ENCODE data around the gene SRBD1. TPM values are rescaled to one million over a fixed set of nuclear protein-coding genes. Genes with fewer than 3 reads are reported as not detected.

SRBD1 gene
- total and polyA plus RNA-seq, 10 donors = 4.6 to 57.8 (median 25.8) TPM

DNA sequence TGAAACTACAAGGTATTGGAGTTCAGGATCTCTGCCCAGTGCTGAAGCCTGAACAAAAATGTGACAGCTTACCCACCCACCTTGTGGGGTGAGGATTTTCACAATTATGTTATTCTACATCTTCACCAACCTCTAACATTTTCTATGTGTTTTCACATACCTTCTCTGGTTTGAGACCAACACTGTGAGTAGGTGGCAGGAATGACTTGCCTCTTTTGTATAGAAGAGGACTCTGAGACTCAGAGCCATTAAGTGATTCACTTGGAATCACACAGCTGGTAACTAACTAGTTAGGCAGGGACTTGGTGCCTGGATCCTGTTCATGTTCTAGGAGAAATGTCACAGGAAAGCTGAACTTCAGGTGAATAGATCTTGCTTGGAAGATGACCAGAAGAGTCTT lies 14.8 kb upstream of the SRBD1 start:
- intact Hi-C loops (cut with DNase I; ENCODE audit: low total_unique reads) = no loop called here
- no peaks in the 10 kb centered on the region for H3K9me3 ChIP-seq
- no peaks in the 10 kb centered on the region for H3K27me3 ChIP-seq (replicated peaks in 1 of 7)
- DNase-seq = no peak
- H3K27ac ChIP-seq = no peak overlapping the region
- H3K36me3 ChIP-seq = no peaks in the 10 kb centered on the region
- H3K4me1 ChIP-seq = no peaks in the 10 kb centered on the region
- TF ChIP-seq POLR2AphosphoS5 (IDR thresholded peaks at IDR 0.05) = no peak
- TF ChIP-seq, protein P1, sequence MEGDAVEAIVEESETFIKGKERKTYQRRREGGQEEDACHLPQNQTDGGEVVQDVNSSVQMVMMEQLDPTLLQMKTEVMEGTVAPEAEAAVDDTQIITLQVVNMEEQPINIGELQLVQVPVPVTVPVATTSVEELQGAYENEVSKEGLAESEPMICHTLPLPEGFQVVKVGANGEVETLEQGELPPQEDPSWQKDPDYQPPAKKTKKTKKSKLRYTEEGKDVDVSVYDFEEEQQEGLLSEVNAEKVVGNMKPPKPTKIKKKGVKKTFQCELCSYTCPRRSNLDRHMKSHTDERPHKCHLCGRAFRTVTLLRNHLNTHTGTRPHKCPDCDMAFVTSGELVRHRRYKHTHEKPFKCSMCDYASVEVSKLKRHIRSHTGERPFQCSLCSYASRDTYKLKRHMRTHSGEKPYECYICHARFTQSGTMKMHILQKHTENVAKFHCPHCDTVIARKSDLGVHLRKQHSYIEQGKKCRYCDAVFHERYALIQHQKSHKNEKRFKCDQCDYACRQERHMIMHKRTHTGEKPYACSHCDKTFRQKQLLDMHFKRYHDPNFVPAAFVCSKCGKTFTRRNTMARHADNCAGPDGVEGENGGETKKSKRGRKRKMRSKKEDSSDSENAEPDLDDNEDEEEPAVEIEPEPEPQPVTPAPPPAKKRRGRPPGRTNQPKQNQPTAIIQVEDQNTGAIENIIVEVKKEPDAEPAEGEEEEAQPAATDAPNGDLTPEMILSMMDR (IDR thresholded peaks at IDR 0.05 in 8 of 11, conservative IDR thresholded peaks at IDR 0.05 in 3 of 11) = no peak
- no peak overlapping the region for H3K4me3 ChIP-seq

DNA sequence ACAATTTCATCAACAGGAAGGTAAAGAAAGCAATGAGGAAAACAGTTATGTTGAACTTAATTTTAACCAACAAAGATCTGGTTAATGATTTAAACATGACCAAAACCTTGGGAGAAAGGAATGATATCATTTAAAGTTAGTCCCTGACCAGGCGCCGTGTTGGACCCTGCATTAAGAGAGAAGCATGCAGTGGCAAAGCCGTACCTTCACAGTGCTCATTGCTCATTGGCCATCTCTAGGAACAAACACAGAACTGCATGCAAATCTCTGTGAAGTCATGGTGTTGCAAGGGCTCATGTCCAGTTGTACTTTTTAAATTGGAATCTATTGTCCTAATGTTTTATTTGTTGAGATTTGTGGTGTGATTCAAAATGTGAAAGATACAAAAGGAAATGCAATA lies 12.0 kb upstream of the SRBD1 start:
- no peaks in the 10 kb centered on the region for H3K4me1 ChIP-seq
- H3K4me3 ChIP-seq = no peak overlapping the region
- H3K36me3 ChIP-seq = no peaks in the 10 kb centered on the region
- intact Hi-C loops (cut with DNase I; ENCODE audit: low total_unique reads) = no loop called here
- WGBS, 5 donors = 85 to 91% (median 88%) methylated on average over 3 of the region's 3 CpGs
- no peaks in the 10 kb centered on the region for H3K9me3 ChIP-seq
- no peak overlapping the region for H3K27ac ChIP-seq
- TF ChIP-seq POLR2A (IDR thresholded peaks at IDR 0.05) (no peak), POLR2AphosphoS5 (IDR thresholded peaks at IDR 0.05) (no peak)
- TF ChIP-seq, protein P1 (IDR thresholded peaks at IDR 0.05 in 8 of 11, conservative IDR thresholded peaks at IDR 0.05 in 3 of 11) = no peak
- no peaks in the 10 kb centered on the region for H3K27me3 ChIP-seq (replicated peaks in 1 of 7)
- no peak for DNase-seq

DNA sequence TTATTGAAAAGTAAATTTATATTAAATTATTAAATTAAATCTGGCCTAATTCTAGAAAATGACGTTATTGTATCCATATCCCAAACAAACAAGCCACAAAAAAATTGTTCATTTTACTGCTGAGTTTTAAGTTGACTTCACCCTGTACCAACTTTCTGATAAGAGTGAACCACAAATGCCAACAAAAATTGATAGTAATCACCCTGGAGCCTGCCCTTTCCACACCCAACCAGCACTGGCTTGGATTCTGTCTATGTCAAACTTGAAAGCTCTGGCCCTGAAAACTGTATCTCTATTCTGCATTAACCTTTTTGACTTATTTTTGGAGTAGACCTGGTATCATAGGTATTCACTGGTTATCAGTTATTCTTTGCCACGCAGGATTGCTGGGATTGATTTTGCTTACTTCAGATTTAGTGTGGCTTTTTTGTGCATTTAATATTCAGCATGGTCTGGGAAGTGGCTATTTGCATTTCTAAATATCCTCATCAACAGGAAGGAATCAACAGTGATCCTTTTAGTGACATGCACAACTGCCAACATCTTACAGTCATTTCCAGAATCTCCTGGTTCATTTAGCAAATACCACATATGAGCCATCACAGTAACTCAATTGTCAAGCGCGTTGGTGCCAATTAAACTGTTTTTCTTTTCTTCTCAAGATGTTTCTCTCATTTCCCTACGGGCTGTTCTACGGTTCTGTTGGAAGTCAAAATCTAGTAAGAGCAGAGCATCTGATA lies 11.4 kb upstream of the SRBD1 start:
- WGBS, 5 donors = 82 to 94% (median 87%) methylated on average over 6 of the region's 6 CpGs
- Histone ChIP-seq H3K9me3 (no peaks in the 10 kb centered on the region), H3K27me3 (replicated peaks in 1 of 7) (no peaks in the 10 kb centered on the region), H3K27ac (no peak overlapping the region), H3K36me3 (no peaks in the 10 kb centered on the region), H3K4me3 (no peak overlapping the region), H3K4me1 (no peaks in the 10 kb centered on the region)
- no peak for DNase-seq
- TF ChIP-seq POLR2AphosphoS5 (IDR thresholded peaks at IDR 0.05) (no peak), POLR2A (IDR thresholded peaks at IDR 0.05) (no peak)
- TF ChIP-seq, protein P1 (IDR thresholded peaks at IDR 0.05 in 8 of 11, conservative IDR thresholded peaks at IDR 0.05 in 3 of 11) = no peak
- intact Hi-C loops (cut with DNase I; ENCODE audit: low total_unique reads) = no loop called here

DNA sequence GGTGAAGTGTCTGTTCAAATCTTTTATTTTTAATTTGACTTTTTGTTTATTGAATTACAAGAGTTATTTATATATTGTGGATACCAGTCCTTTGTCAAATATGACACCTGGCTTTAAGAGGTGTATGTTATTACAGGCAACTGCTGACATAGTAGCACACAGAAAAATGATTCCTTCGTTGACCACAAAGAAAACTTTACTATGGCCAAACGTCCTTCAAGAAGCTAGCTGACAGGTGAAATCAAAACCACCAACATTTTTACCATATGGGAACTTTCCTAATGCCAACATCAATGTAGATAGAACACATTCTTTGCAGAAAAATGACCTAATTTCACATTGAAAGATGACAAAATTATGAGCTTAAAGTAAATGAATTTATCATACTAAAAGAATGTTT lies 6.4 kb upstream of the SRBD1 start:
- Histone ChIP-seq H3K4me1 (no peaks in the 10 kb centered on the region), H3K4me3 (no peak overlapping the region), H3K27me3 (replicated peaks in 1 of 7) (no peaks in the 10 kb centered on the region), H3K36me3 (no peaks in the 10 kb centered on the region), H3K9me3 (no peaks in the 10 kb centered on the region), H3K27ac (no peak overlapping the region)
- TF ChIP-seq, protein P1 (IDR thresholded peaks at IDR 0.05 in 8 of 11, conservative IDR thresholded peaks at IDR 0.05 in 3 of 11) = no peak
- TF ChIP-seq POLR2AphosphoS5 (IDR thresholded peaks at IDR 0.05) (no peak), POLR2A (IDR thresholded peaks at IDR 0.05) (no peak)
- DNase-seq = no peak
- intact Hi-C loops (cut with DNase I; ENCODE audit: low total_unique reads) = no loop called here
- WGBS, 5 donors = 54 to 66% (median 59%) methylated on average over 2 of the region's 2 CpGs

Measured in spleen (tissue), 11 donors.